GM12878 (cell line): ENCODE measurements around the gene CLN3. TPM values are rescaled to one million over a fixed set of nuclear protein-coding genes. Genes with fewer than 3 reads are reported as not detected.

Experiments used
- ATAC-seq: fragments of 200-7000 bp; cut with Tn5 transposase; 3 replicates; pipeline ENCODE4 v1.9.1; 2020; ENCODE audit warnings: mild to moderate bottlenecking, moderate library complexity
- BruUV-seq: library from RNA; stranded (reverse); fragments of 400-500 nt; replicated peaks from 2 replicates; lab custom pipeline; 2021; lab: Mats Ljungman, UMichigan
- CTCF ChIA-PET: fragments of 300-600 bp; sonication (Branson Sonifier 250); formaldehyde crosslinking; extraction: SDS; loops from one replicate; lab custom pipeline; 2021; ENCODE audit warnings: inconsistent platforms; lab: Yijun Ruan, JAX
- POLR2A ChIA-PET: fragments of 350-600 bp; formaldehyde crosslinking; extraction: SDS; loops from one replicate; lab custom pipeline; 2021; ENCODE audit warnings: inconsistent platforms; lab: Charles Lee
- RAD21 ChIA-PET: fragments of 300-600 bp; sonication (Branson Sonifier 250); formaldehyde crosslinking; loops from one replicate; lab custom pipeline; 2023; ENCODE audit warnings: antibody characterized with exemption; ENCODE audit not compliant: unreplicated experiment; lab: Charles Lee
- SMC1A ChIA-PET: fragments of 300-600 bp; sonication (Branson Sonifier 250); formaldehyde crosslinking; loops from one replicate; lab custom pipeline; 2023; ENCODE audit not compliant: unreplicated experiment, uncharacterized antibody; lab: Charles Lee
- DNase-seq: peaks from one replicate; pipeline ENCODE4 v3.0.0-alpha.2; 2011; ENCODE audit warnings: low read depth, low spot score
- FAIRE-seq: peaks from 3 replicates; lab custom pipeline; 2011; peaks lifted over from hg19 to GRCh38; lab: Jason Lieb, UNC
- H2AFZ ChIP-seq: 2 replicates; pipeline ENCODE4 v1.6.0; 2011; ENCODE audit warnings: low read depth, low read length, control low read depth; ENCODE audit not compliant: control insufficient read depth
- H3K27ac ChIP-seq: 2 replicates; pipeline ENCODE4 v1.5.1; 2011; ENCODE audit warnings: control low read depth; ENCODE audit not compliant: control insufficient read depth, insufficient read depth
- H3K27me3 ChIP-seq, 2 experiments: replicated peaks in 1 of 2; 2 replicates each; pipeline versions ENCODE4 v1.6.0 to v1.6.1; 2011; ENCODE audit warnings: low read length in 1 of 2; ENCODE audit not compliant: control insufficient read depth in 2 of 2, insufficient read depth in 2 of 2
- H3K36me3 ChIP-seq, 2 experiments: 2 replicates each; pipeline ENCODE4 v1.5.1; 2011; ENCODE audit warnings: low read length in 1 of 2; ENCODE audit not compliant: control insufficient read depth in 2 of 2, insufficient read depth in 2 of 2
- H3K4me1 ChIP-seq: 2 replicates; pipeline ENCODE4 v1.6.1; 2011; ENCODE audit warnings: mild to moderate bottlenecking, low read length, moderate library complexity, mixed read lengths; ENCODE audit not compliant: control insufficient read depth, insufficient read depth
- H3K4me2 ChIP-seq: 2 replicates; pipeline ENCODE4 v1.6.0; 2011; ENCODE audit warnings: control low read depth; ENCODE audit not compliant: control insufficient read depth, insufficient read depth
- H3K4me3 ChIP-seq: fragments of 200-600 bp; sonication (generic); 2 replicates; pipeline ENCODE4 v1.5.1; 2016
- H3K79me2 ChIP-seq: 2 replicates; pipeline ENCODE4 v1.6.0; 2011; ENCODE audit warnings: low read length; ENCODE audit not compliant: control insufficient read depth, insufficient read depth
- H3K9ac ChIP-seq: 2 replicates; pipeline ENCODE4 v1.8.0; 2011; ENCODE audit warnings: low read length, control low read depth, mixed read lengths; ENCODE audit not compliant: control insufficient read depth, insufficient read depth
- H3K9me3 ChIP-seq: replicated peaks from 3 replicates; pipeline ENCODE4 v1.5.1; 2011; ENCODE audit warnings: mild to moderate bottlenecking, low read length; ENCODE audit not compliant: control insufficient read depth, insufficient read depth
- H4K20me1 ChIP-seq: 2 replicates; pipeline ENCODE4 v1.6.0; 2011; ENCODE audit not compliant: control insufficient read depth, insufficient read depth
- ASH2L ChIP-seq: fragments of 300-600, 200-600 bp; sonication (generic); IDR thresholded peaks from 2 replicates; pipeline ENCODE4 v1.6.1; 2017; ENCODE audit warnings: low read depth, mild to moderate bottlenecking, borderline replicate concordance
- BMI1 ChIP-seq: fragments of 450-650 bp; IDR thresholded peaks from 2 replicates; pipeline ENCODE4 v1.6.1; 2016; ENCODE audit warnings: mild to moderate bottlenecking, moderate library complexity, borderline replicate concordance
- EZH2 ChIP-seq: IDR thresholded peaks from 2 replicates; pipeline ENCODE4 v1.6.1; 2012; ENCODE audit warnings: low read depth, mild to moderate bottlenecking, control low read depth, inconsistent platforms, low read length, borderline replicate concordance; ENCODE audit not compliant: control insufficient read depth
- HCFC1 ChIP-seq: fragments of 150-350 bp; IDR thresholded peaks from 2 replicates; pipeline ENCODE4 v1.6.1; 2014; ENCODE audit warnings: low read length
- HDAC2 ChIP-seq: fragments of 200-600 bp; sonication (generic); IDR thresholded peaks from 2 replicates; pipeline ENCODE4 v1.6.1; 2017
- KDM1A ChIP-seq: fragments of 200-600 bp; sonication (generic); IDR thresholded peaks from 2 replicates; pipeline ENCODE4 v1.6.1; 2016; ENCODE audit warnings: borderline replicate concordance
- MYB ChIP-seq: fragments of 150-350 bp; IDR thresholded peaks from 2 replicates; pipeline ENCODE4 v1.6.1; 2014; ENCODE audit warnings: mild to moderate bottlenecking, low read depth, low read length, borderline replicate concordance
- NFYB ChIP-seq: IDR thresholded peaks from 2 replicates; pipeline ENCODE4 v1.6.1; 2011; ENCODE audit warnings: low read depth, mild to moderate bottlenecking, low read length, improper control_type of control experiment, moderate library complexity; ENCODE audit not compliant: insufficient read depth
- RFX5 ChIP-seq: IDR thresholded peaks from 2 replicates; pipeline ENCODE4 v1.6.1; 2011; ENCODE audit warnings: low read depth, low read length, improper control_type of control experiment
- SUPT20H ChIP-seq: IDR thresholded peaks from 2 replicates; pipeline ENCODE4 v1.6.1; 2011; ENCODE audit warnings: low read depth, mild to moderate bottlenecking, low read length, moderate library complexity, borderline replicate concordance; ENCODE audit not compliant: control insufficient read depth
- ZNF274 ChIP-seq: IDR thresholded peaks from one replicate; pipeline ENCODE4 v1.8.0; 2011; ENCODE audit not compliant: insufficient read length, insufficient read depth
- WGBS: methylation state at CpG from one replicate; pipeline ENCODE4 v1.1.6; 2016; ENCODE audit warnings: low lambda C conversion rate; ENCODE audit not compliant: insufficient replicate concordance, insufficient coverage; ENCODE audit errors: missing lambda C conversion rate; 5-methylcytosine and 5-hydroxymethylcytosine counted together
- in situ Hi-C: fragments of 300-500 bp; cut with MboI; formaldehyde crosslinking; loops from 9 replicates; pipeline ENCODE4 v1.14.3; 2018; ENCODE audit warnings: mixed read lengths
- intact Hi-C: fragments of 100-400 bp; cut with micrococcal nuclease; formaldehyde crosslinking; loops from one replicate; pipeline ENCODE4 v1.14.2; 2022; ENCODE audit not compliant: unreplicated experiment
- polyA plus RNA-seq, 11 experiments: library from polyadenylated mRNA; depleted of rRNA in 4 of 11; unstranded in 6 of 11; stranded (reverse) in 5 of 11; fragments of >200 nt; fragmentation: Nextera tagmentation in 4 of 11; fragmentation: Illumina TruSeq in 1 of 11; extraction: Ambion mirVana in 4 of 11; extraction: Trizol in 1 of 11; gene quantifications; 1 replicate in 1 of 11; 2 replicates in 10 of 11; pipeline versions ENCODE4 v1.2.1 to v1.2.3, GENCODE V29; 2011 to 2016; ENCODE audit warnings: inconsistent platforms in 2 of 11, missing spikeins in 2 of 11, low read depth in 1 of 11
- total RNA-seq, 4 experiments: library from RNA; depleted of rRNA in 3 of 4; stranded (reverse); fragments of >200 nt in 3 of 4; fragmentation: Illumina TruSeq in 1 of 4; extraction: Trizol in 1 of 4; gene quantifications; 2 replicates each; pipeline versions ENCODE4 v1.2.1 to v1.2.3, GENCODE V29; 2013 to 2021
- TF ChIP-seq, protein P1 (sequence below): fragments of 450-650 bp; formaldehyde crosslinking; IDR thresholded peaks from 2 replicates; pipeline ENCODE4 v1.4.0; 2022; ENCODE audit warnings: mild to moderate bottlenecking, moderate library complexity
- TF ChIP-seq, protein P2 (sequence below): IDR thresholded peaks from 2 replicates; pipeline ENCODE4 v1.6.1; 2012; ENCODE audit warnings: low read depth, low read length, improper control_type of control experiment
- TF ChIP-seq, protein P3 (sequence below): IDR thresholded peaks from 2 replicates; pipeline ENCODE4 v1.6.1; 2012; ENCODE audit warnings: low read depth, low read length, improper control_type of control experiment

Gene CLN3
- total and polyA plus RNA-seq, 10 of the 15 experiments (the other 5 are each of a cell fraction or from before 2014, with no cell fraction given) = 2.3 to 25.0 (median 16.6) TPM

DNA sequence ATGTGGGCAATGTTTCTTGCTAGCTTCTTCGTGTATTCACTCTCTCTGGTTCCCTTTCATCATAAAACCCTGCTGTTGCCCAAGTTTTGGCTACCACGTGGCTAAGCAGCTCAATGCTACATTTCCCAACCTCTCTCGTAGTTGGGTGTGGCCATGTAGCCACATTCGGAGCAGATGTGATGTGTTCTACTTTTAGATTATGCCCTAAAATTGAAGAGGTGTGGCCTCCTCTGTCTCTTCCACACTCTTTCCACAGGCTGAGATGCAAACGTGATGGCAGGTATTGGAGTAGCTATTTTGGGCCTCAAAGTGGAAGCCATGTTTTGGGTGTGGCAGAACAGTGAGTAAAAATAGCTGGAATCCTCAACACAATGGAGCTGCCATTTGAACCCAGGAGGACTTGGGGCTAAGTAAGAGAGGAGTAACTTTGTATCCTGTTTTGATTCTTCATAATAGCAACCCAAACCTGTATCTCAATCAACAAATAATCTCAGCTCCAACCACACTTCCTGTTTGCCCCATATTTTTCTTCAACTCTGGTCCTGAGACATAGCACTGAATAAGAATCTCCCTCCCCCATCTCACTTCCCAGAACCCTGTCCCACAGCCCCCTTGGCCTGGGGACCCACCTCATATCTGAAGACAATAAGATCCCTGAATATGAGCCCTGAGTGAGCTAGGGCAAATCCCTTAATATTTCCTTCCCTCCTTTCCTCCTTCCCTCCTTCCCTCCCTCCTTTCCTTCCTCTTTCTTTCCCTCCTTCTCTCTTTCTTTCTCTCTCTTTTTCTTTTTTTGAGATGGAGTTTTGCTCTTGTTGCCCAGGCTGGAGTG is 42.9 kb upstream of the CLN3 start:
- CTCF ChIA-PET = interaction anchor here (0.7 kb wide), 1 partner anchor 22 kb away, joined by 3 read pairs; no protein-coding TSS in a partner anchor
- Histone ChIP-seq H2AFZ (no peak overlapping the region), H3K36me3 (no peaks in the 10 kb centered on the region), H3K79me2 (no peaks in the 10 kb centered on the region), H3K27ac (no peak overlapping the region), H3K4me2 (no peak overlapping the region), H4K20me1 (no peaks in the 10 kb centered on the region), H3K9me3 (no peaks in the 10 kb centered on the region), H3K9ac (no peak overlapping the region), H3K4me3 (no peak overlapping the region), H3K4me1 (peaks cover 8% of the 10 kb centered on the region), H3K27me3 (no peaks in the 10 kb centered on the region; a peak in 1 of 4 replicates)
- intact Hi-C loops = no loop called here
- FAIRE-seq (no peak), ATAC-seq (no peak), DNase-seq (no peak)
- POLR2A ChIA-PET = interaction anchor here (0.6 kb wide), 1 partner anchor 467 kb away, joined by 3 read pairs; no protein-coding TSS in a partner anchor
- RAD21 ChIA-PET = no interaction called here
- 44% methylated on average over 5 of the region's 5 CpGs for WGBS
- no TSS peak for BruUV-seq
- in situ Hi-C loops = no loop called here
- SMC1A ChIA-PET = no interaction called here
- TF ChIP-seq NFYB = no peak
- TF ChIP-seq MYB = no peak
- TF ChIP-seq RFX5 = no peak
- no peak for TF ChIP-seq EZH2
- no peak for TF ChIP-seq SUPT20H
- no peak for TF ChIP-seq BMI1
- TF ChIP-seq, protein P1, sequence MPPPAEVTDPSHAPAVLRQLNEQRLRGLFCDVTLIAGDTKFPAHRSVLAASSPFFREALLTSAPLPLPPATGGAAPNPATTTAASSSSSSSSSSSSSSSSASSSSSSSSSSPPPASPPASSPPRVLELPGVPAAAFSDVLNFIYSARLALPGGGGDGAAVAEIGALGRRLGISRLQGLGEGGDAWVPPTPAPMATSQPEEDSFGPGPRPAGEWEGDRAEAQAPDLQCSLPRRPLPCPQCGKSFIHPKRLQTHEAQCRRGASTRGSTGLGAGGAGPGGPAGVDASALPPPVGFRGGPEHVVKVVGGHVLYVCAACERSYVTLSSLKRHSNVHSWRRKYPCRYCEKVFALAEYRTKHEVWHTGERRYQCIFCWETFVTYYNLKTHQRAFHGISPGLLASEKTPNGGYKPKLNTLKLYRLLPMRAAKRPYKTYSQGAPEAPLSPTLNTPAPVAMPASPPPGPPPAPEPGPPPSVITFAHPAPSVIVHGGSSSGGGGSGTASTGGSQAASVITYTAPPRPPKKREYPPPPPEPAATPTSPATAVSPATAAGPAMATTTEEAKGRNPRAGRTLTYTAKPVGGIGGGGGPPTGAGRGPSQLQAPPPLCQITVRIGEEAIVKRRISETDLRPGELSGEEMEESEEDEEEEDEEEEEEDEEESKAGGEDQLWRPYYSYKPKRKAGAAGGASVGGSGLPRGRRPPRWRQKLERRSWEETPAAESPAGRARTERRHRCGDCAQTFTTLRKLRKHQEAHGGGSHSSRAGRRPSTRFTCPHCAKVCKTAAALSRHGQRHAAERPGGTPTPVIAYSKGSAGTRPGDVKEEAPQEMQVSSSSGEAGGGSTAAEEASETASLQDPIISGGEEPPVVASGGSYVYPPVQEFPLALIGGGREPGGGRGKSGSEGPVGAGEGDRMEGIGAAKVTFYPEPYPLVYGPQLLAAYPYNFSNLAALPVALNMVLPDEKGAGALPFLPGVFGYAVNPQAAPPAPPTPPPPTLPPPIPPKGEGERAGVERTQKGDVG = no peak
- TF ChIP-seq, protein P2, sequence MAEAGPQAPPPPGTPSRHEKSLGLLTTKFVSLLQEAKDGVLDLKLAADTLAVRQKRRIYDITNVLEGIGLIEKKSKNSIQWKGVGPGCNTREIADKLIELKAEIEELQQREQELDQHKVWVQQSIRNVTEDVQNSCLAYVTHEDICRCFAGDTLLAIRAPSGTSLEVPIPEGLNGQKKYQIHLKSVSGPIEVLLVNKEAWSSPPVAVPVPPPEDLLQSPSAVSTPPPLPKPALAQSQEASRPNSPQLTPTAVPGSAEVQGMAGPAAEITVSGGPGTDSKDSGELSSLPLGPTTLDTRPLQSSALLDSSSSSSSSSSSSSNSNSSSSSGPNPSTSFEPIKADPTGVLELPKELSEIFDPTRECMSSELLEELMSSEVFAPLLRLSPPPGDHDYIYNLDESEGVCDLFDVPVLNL = no peak
- TF ChIP-seq HDAC2 = no peak
- TF ChIP-seq ZNF274 = no peak
- TF ChIP-seq ASH2L = no peak
- no peak for TF ChIP-seq HCFC1
- TF ChIP-seq, protein P3, sequence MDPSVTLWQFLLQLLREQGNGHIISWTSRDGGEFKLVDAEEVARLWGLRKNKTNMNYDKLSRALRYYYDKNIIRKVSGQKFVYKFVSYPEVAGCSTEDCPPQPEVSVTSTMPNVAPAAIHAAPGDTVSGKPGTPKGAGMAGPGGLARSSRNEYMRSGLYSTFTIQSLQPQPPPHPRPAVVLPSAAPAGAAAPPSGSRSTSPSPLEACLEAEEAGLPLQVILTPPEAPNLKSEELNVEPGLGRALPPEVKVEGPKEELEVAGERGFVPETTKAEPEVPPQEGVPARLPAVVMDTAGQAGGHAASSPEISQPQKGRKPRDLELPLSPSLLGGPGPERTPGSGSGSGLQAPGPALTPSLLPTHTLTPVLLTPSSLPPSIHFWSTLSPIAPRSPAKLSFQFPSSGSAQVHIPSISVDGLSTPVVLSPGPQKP = no peak
- no peak for TF ChIP-seq KDM1A
